ENCODE measurements around the gene MYNN.

MYNN gene

GRCh38 chr3:169772305-169772896 lies 795 bp upstream of the MYNN start:
- TF ChIP-seq, protein P1, sequence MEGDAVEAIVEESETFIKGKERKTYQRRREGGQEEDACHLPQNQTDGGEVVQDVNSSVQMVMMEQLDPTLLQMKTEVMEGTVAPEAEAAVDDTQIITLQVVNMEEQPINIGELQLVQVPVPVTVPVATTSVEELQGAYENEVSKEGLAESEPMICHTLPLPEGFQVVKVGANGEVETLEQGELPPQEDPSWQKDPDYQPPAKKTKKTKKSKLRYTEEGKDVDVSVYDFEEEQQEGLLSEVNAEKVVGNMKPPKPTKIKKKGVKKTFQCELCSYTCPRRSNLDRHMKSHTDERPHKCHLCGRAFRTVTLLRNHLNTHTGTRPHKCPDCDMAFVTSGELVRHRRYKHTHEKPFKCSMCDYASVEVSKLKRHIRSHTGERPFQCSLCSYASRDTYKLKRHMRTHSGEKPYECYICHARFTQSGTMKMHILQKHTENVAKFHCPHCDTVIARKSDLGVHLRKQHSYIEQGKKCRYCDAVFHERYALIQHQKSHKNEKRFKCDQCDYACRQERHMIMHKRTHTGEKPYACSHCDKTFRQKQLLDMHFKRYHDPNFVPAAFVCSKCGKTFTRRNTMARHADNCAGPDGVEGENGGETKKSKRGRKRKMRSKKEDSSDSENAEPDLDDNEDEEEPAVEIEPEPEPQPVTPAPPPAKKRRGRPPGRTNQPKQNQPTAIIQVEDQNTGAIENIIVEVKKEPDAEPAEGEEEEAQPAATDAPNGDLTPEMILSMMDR (IDR thresholded peaks at IDR 0.05; ENCODE audit: insufficient read depth, low read length, missing control alignments) = no peak
- no peak for DNase-seq (ENCODE audit: low read depth, low spot score)
- ChIA-PET POLR2A (interaction anchor here (0.7 to 1.8 kb wide), 3 partner anchors 9 to 551 kb away, joined by 3 to 6 read pairs (median 4); partner anchors contain the start of gene SEC62), CTCF (interaction anchor here (0.8 to 2.1 kb wide), 4 partner anchors 9 to 416 kb away, joined by 3 to 9 read pairs (median 4); no protein-coding TSS in a partner anchor)
- peak overlapping the region; percentile 98 for H3K4me3 ChIP-seq (ENCODE audit: low read depth, low read length)

DNA sequence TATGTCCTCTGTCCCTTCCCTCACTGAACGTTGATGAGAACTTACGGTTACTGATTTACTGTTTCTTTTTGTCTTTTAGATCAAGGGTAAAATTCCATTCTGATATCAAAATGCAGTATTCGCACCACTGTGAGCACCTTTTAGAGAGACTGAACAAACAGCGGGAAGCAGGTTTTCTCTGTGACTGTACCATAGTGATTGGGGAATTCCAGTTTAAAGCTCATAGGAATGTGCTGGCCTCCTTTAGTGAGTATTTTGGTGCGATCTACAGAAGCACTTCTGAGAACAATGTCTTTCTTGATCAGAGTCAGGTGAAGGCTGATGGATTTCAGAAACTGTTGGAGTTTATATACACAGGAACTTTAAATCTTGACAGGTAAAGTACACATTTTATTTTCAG lies 990 bp downstream of the MYNN start:
- no peak for DNase-seq (ENCODE audit: low read depth, low spot score)
- ChIA-PET POLR2A (no interaction called here), CTCF (interaction anchor here (0.8 to 1.4 kb wide), 2 partner anchors 11 to 69 kb away, joined by 3 to 5 read pairs; no protein-coding TSS in a partner anchor)
- TF ChIP-seq, protein P1 (IDR thresholded peaks at IDR 0.05; ENCODE audit: insufficient read depth, low read length, missing control alignments) = no peak
- peak overlapping the region; percentile 98 for H3K4me3 ChIP-seq (ENCODE audit: low read depth, low read length)

DNA sequence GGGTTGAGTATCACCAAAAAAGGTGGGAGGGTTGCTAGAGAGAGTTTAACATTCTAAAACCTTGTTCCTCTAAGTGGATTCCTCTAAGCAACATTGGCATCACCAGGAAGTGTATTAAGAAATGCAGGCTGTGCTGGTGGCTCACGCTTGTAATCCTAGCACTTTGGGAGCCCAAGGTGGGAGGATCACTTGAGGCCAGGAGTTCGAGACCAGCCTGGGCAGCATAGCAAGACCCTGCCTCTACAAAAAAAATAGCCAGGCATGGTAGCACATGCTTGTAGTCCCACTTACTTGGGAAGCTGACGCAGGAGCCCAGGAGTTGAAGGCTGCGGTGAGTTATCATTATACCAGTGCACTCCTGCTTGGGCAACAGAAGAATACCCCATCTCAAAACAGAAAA lies 4.6 kb downstream of the MYNN start:
- POLR2A ChIA-PET = no interaction called here
- H3K4me3 ChIP-seq (ENCODE audit: low read depth, low read length) = no peak overlapping the region
- DNase-seq (ENCODE audit: low read depth, low spot score) = no peak
- CTCF ChIA-PET = interaction anchor here (1.8 kb wide), 1 partner anchor 15 kb away, joined by 8 read pairs; no protein-coding TSS in a partner anchor
- TF ChIP-seq, protein P1 (IDR thresholded peaks at IDR 0.05; ENCODE audit: insufficient read depth, low read length, missing control alignments) = no peak

- DNase-seq (ENCODE audit: low read depth, low spot score) = no peak
- POLR2A ChIA-PET = no interaction called here
- CTCF ChIA-PET = interaction anchor here (1.0 kb wide), 1 partner anchor 8 kb away, joined by 4 read pairs; no protein-coding TSS in a partner anchor
- H3K4me3 ChIP-seq (ENCODE audit: low read depth, low read length) = no peak overlapping the region
- TF ChIP-seq, protein P1 (IDR thresholded peaks at IDR 0.05; ENCODE audit: insufficient read depth, low read length, missing control alignments) = no peak
Observed at GRCh38 chr3:169780742-169781141, 7.5 kb downstream of the MYNN start.

DNA sequence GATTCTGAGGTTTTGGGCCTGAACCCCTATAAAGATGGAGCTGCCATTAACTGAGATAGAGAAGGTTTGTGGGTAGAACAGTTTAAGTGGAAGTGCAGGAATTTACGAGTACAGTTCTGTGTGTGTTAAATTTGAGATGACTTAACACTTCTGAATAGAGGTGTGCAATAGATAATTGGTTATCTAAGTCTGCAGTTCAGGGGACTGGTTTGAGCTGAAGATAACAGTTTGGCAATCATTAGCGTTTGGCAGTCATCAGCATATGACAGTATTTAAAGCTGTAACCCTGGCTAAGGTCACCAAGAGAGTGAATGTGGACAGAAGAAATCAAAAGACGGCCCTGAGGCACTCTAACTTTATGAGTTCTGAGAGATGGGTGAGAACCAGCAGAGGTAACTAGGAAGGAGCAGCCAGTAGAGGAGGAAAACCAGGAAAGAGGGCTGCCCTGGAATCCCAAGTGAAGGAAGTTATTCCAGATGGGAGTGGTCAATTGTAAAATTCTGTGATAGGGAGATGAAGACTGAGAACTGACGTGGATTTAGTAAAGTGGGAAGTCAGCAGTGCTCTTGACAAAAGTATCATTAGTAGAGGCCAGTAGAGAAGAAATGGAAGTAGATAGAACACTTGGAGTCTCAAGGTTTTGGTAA lies 8.1 kb downstream of the MYNN start:
- no peak overlapping the region for H3K4me3 ChIP-seq (ENCODE audit: low read depth, low read length)
- ChIA-PET CTCF (interaction anchor here (1.0 kb wide), 1 partner anchor 9 kb away, joined by 4 read pairs; no protein-coding TSS in a partner anchor), POLR2A (no interaction called here)
- TF ChIP-seq, protein P1 (IDR thresholded peaks at IDR 0.05; ENCODE audit: insufficient read depth, low read length, missing control alignments) = no peak
- no peak for DNase-seq (ENCODE audit: low read depth, low spot score)

GRCh38 chr3:169787120-169787519 lies 13.9 kb downstream of the MYNN start:
- POLR2A ChIA-PET = no interaction called here
- TF ChIP-seq, protein P1 (IDR thresholded peaks at IDR 0.05; ENCODE audit: insufficient read depth, low read length, missing control alignments) = no peak
- CTCF ChIA-PET = no interaction called here

More at GRCh38 chr3:169787120-169787519, 13.9 kb downstream of the MYNN start:
- no peak overlapping the region for H3K4me3 ChIP-seq (ENCODE audit: low read depth, low read length)
- DNase-seq (ENCODE audit: low read depth, low spot score) = no peak
